Ammon's horn (tissue), 1 donor: ENCODE data around the gene MUS81.
A peak's percentile ranks its signal among the peaks of the same experiment; 100 is the strongest.
"Not testable (repeated sequence)": the region's sequence is repeated elsewhere in the genome, so short reads cannot be mapped to it uniquely, and the experiment has no call there.

Experiments
- DNase-seq: peaks from one replicate; pipeline ENCODE4 v3.0.0-alpha.2; 2016; ENCODE audit warnings: low spot score

Gene MUS81

GRCh38 chr11:65860278-65861164 lies at the start of gene MUS81:
Gene MUS81, plus strand, starts transcription at chr11:65860433. Its CDS starts 321 bp downstream, at chr11:65860754.
- peak; percentile 95 for DNase-seq

DNA sequence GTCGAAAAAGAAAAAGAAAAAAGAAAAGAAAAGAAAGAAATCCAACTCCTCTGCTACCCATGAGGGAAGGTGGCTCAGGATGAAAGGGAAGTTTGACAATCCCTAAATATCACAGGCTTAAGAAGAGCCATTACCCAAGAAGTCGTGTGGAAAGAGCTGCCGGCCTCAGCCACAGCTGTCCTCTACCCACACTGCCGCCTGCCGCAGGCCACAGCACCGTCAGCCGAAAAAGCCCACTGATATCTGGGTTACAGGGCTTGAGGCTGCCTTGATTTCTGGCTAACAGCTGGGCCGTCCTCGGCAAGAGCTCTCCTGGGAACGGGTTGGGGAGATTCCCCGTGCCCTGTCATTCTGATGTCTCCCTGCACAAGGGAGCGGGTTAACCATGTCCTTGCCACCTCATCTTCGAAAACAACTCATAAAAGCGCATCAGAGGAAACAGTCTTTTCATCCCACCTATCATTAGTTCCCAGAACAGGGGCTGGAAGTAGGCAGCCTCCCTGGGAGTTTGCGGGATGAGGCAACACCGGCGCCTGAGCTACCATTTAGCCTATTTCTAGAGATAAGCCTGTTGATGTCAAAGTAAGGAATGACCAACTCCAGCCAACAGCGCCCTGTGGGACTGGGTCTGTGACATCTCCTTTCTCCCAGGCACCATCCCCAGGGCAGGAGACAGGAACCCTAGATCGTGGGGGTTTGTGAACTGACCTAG lies 48.3 kb upstream of the MUS81 start:
- DNase-seq: no peak

DNA sequence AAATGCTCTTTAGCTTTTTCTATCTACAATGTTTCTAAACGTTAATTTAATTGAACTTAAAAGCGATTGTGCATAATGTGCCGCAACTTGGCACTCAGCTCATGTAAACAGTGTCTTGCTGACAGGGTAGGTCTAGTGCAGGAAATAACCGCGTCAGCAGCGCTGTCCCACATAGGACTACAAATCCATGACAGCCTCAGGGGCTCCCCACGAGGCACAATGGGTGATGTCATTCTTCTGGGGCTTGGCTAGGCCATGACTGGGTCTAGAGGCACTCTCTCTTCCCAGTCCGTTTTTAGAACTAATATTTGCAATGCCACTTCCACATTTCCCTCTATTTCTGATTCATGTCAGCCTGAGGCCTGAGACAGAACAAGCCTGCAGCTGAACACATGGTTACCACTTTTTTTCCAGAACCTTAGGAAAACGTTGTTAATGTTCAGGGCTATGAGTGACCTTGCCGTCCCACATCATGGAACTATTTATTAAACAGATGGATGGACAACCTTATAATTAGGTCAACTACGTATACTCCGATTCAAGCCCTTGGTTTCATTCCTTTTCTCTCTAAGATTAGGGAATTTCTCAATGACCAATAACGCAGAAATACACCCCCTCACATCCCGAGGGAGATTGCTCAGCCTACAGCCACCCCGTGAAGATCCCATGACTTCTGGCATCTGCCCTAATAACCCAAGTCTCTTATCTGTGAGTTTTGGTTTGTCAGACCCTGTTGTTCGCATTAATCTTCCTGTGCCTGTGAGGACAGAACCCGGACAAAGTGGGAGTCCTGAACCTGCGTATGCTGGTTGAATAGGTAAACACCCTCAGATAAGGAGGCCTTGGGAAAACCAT lies 45.9 kb upstream of the MUS81 start:
- peak; percentile 45 for DNase-seq

- DNase-seq: no peak
Measured at GRCh38 chr11:65814986-65815565, 45.2 kb upstream of the MUS81 start.

GRCh38 chr11:65816696-65817095 lies 43.5 kb upstream of the MUS81 start:
- no peak for DNase-seq

DNA sequence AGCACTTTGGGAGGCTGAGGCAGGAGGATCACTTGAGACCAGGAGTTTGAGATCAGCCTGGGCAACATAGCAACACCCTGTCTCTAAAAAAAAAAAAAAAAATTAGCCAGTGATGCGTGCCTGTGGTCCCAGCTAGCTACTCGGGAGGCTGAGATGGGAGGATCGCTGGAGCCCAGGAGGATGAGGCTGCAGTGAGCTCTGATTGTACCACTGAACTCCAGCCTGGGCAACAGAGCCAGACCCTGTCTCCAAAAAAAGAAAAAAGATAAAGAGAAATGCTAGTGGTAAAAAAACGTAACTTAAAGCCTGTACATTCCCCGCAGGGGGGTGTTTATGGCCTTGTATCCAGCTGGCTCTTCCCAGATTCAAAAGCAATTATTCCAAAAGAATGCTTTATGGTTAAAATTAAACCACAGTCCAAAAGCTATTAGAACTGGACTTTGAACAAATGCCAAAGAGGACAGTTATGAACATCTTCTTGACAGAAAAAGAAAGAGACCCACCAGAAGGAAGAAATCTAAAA lies 42.9 kb upstream of the MUS81 start:
- no peak for DNase-seq

DNA sequence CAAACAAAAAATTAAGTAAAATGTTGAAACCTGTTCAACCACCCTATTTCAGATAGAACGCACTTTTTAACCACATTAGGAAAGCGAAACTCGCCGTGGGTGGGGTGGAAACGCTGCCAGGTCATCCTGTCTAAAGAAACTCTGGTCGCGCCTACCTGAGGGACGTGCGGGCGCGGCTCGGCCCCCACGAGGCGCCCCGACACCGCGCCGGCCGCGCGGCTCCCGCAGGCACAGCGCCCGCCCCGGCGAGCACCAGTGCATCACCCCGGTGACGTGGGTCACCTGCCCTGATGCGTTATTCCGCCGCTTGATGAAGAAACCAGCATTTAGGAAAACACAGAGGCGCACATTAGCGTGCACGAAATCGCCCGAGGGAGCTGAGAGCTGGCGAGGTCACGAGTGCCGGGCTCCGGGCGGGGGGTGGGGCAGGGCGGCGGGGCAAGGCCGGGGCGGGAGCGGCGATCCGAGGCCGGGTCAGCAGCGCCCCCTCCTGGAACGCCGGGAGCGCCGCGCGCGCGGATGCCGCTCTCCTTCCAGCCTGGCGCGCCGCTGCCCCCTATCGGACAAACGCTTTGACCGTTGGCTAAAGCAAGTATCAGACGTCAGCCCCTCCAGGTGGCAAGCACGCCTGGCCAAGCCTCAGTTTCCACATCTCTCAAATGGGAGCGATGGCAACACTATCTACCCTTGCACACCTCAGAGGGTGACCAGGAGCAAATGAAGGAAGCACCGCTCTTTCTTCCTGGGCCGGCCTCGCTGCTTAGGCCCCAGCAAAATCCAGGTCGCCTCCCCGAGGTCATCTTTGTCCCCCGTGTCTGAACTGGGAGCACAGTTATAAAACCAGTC lies 42.2 kb upstream of the MUS81 start:
- peak; percentile 93 for DNase-seq

- no peak for DNase-seq
Measured at GRCh38 chr11:65821107-65821506, 39.1 kb upstream of the MUS81 start.

DNA sequence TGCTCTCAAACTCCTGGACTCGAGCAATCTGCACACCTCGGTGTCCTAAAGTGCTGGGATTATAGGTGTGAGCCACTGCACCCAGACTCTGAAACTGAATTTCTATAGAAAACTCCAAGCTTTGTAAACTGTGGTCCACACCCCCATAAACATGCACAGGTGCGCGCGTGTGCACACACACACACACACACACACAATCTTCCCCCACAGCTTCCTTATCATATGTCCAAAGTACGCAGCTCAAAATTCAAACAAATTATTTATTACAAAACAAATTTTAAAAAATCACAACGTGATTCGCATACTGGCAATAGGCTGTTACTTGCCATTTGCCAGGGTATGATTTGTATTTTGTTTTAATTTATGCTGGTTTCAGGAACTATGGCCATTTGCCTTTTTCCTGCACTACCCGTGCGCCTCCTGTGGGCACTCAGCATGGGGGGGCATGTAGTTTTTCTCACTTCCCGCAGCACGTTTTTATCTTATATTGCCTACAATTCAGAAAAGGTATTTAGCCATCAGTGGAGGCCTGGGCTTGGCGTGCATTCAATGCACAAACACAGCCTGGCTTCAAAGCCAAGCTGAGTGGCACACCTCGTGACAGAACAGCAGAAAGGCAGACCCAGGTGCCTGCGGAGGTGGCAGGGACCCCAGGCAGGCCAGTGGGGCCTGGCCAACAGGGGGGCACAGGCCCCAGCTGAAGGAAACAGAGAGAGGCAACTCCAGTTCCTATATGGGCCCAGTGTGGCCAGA lies 37.3 kb upstream of the MUS81 start:
- no peak for DNase-seq

DNA sequence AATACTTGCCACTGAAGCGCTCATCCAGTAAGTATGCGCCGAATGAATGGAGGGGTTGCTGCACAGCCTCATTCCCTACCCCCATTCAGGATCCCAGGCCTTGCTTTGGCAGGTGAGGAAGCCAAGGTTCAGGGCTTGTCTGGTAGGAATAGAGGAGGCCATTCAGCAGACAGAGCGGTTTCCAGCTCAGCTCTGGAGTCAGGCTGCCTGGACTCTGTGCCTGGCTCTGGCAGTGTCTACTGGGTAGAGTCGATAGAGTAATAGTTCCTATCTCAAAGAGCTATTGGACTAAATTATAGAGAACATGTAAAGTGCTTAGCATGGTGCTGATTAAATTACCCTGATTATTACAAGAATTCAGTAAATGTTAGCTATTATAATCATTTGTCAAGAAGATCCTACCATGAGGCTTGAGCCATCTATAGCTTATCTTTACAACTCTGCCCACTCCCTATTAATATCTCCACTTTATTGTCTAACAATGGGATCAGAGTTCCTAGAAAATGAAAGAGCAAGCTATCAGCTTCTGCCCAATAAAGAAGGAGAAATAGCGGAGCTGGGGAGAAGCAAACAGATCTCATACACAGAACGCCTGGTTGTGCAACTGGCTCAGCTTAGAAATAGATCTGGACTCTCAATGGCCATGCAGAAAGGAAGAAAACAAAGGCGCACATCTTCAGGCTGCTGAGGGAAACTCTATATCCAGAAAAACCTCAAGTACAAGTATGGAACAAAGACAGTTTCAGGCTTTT lies 33.1 kb upstream of the MUS81 start:
- DNase-seq: no peak

DNA sequence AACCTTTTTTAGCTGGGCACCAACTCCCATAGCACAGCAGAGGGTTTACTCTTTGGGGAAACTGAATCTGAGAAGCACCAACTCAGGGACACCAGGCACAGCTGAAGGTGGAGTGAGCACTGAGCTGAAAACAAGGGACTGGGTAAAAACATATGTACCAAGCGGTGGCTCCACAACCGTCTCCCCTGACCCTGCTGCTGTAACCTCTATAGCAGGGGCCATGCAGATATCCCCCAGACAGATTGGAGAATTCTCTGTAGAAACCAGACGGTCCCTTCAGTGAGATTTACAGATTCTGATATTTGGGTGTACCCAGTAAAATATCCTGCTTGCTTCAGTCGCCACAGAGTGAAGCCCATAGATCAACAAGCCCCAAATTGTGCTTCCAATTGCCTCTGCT lies 30.8 kb upstream of the MUS81 start:
- no peak for DNase-seq

DNA sequence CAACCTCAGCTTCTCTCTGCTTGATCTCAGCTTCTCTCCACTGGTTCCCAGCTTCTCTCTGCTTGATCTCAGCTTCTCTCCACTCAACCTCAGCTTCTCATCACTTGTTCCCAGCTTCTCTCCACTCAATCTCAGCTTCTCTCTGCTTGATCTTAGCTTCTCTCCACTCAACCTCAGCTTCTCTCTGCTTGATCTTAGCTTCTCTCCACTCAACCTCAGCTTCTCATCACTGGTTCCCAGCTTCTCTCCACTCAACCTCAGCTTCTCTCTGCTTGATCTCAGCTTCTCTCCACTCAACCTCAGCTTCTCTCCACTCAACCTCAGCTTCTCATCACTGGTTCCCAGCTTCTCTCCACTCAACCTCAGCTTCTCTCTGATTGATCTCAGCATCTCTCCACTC lies 28.0 kb upstream of the MUS81 start:
- DNase-seq: not testable (repeated sequence)

- peak; percentile 98 for DNase-seq
Measured at GRCh38 chr11:65833297-65834030, 26.8 kb upstream of the MUS81 start, which contains the start of gene SNX32. Gene SNX32, plus strand, starts transcription at chr11:65833963. Its CDS starts 103 bp downstream, at chr11:65834066.

DNA sequence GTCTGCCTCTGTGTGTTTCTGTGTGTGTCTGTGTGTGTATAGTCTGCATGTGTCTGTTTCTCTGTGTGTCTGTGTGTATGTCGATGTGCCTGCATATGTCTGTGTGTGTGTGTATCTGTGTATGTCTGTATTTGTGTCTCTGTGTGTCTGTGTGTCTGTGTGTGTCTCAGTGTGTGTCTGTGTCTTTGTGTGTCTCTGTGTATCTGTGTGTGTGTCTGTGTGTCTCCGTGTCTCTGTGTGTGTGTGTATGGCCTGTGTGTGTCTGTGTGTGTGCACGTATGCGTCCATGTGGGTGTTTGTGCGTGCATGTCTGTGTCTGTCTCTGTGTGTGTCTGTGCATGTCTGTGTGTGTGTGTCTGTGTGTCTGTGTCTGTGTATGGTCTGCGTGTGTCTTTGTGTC lies 26.0 kb upstream of the MUS81 start:
- DNase-seq: no peak

DNA sequence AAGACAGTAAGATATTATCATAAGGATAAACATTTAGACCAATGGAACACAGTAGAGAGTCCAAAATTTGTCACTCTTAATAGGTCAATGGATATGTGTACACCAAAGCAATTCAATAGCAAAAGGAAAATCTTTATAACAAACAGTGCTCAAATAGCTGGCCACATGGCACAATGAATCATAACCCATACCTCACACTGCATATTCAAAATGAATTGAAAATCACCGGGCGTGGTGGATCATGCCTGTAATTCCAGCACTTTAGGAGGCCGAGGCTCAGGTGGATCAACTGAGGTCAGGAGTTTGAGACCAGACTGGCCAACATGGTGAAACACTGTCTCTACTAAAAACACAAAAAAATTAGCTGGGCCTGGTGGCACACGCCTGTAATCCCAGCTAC lies 18.1 kb upstream of the MUS81 start:
- DNase-seq: no peak

DNA sequence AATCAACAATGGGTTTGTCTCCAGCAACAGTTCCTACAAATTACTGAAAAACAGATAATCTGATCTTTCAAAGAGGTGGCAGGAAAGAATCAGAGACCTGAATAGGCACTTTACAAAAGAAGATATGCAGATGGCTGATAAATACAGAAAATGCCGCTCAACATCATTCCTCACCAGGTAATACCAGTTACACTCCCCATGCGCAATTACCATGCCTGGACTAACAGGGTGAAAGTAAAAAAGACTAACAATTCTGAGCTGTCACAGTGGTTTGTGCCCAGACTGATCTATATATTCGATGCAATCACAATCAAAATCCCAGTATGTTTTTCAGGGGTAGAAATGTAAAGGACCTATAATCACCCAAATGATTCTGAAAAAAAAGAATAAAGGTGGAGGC lies 16.4 kb upstream of the MUS81 start:
- DNase-seq: no peak

- no peak for DNase-seq
Measured at GRCh38 chr11:65844231-65844872, 15.9 kb upstream of the MUS81 start.

GRCh38 chr11:65847746-65848145 lies 12.5 kb upstream of the MUS81 start:
- no peak for DNase-seq
